Measurements from ENCODE around the gene HLX.

GRCh38 chr1:220921971-220922635 is 42.9 kb downstream of the HLX start:
- no peak for TF ChIP-seq CTCF (IDR thresholded peaks at IDR 0.05)
- TF ChIP-seq POLR2AphosphoS5 (IDR thresholded peaks at IDR 0.05; ENCODE audit: low read depth, low read length), result no peak
- no peak for TF ChIP-seq TCF7L2 (IDR thresholded peaks at IDR 0.05; ENCODE audit: low read depth, low read length)
- no peak for TF ChIP-seq SIN3A (IDR thresholded peaks at IDR 0.05; ENCODE audit: borderline replicate concordance, insufficient read depth, low read depth, low read length)
- TF ChIP-seq REST (IDR thresholded peaks at IDR 0.05; ENCODE audit: insufficient read depth in 1 of 2, low read depth in 2 of 2, low read length in 1 of 2), result no peak
